GM21737 (cell line): ENCODE measurements around the gene SH2D3C.
"Not testable (repeated sequence)": the region's sequence is repeated elsewhere in the genome, so short reads cannot be mapped to it uniquely, and the experiment has no call there.

Source experiments
- ATAC-seq: cut with Tn5 transposase; IDR thresholded peaks from one replicate; pipeline ENCODE4 v1.9.1; 2021; ENCODE audit warnings: mild to moderate bottlenecking, moderate library complexity; ENCODE audit not compliant: unreplicated experiment

Gene SH2D3C

DNA sequence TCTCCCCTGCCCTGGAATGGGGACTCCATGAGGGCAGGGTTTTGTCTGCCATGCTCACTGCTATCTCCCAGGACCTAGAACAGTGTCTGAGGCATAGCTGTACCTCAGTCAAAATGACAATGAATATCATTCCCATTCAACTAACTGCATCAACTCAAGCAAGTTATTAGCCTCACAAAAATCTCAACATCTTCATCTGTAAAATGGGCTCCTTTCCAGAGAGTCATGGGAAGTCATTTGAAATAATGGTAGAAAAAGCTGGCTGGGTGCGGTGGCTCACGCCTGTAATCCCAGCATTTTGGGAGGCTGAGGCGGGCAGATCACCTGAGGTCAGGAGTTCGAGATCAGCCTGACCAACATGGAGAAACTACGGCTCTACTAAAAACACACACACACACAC, 9.4 kb downstream of the SH2D3C start:
- no peak for ATAC-seq

DNA sequence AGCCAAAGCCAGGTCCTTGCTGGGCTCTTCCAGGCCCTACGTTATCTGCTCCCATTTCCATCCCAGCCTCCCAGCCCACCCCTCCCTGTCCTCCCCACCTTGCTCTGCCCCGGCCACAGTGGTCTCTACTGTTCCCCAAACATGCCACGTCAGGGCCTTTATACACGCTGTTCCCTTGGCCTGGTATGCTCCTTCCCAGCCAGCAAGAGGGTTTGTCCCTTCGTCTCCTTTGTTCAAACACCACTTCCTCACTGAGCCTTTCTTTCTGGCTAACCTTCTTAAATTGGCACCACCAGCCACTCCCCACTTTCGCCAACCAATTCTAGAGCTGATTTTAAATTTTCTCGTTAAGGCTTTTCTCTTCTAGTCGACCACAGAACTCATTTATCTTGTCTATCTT, 9.8 kb downstream of the SH2D3C start:
- ATAC-seq: no peak

DNA sequence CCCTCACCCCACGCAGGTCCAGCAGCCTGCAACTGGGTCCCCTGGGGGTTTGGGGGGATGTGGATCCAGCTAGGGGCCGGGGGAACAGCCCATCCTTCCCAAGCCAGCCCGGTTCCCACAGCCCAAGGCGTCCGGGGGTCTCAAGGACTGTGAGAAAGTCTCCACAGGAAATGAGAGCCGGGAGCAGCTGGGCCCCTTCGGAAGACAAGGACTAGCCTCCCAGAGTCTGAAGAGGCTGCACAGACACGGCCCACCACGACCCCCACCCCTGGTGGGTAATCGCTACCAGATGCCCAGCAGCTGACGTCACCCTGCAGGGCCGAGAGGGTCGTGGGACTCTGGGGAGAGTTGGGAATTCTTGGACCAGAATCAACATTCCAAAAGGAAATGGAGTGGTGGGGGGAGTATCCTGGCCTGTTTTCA, 10.5 kb downstream of the SH2D3C start:
- ATAC-seq: no peak

DNA sequence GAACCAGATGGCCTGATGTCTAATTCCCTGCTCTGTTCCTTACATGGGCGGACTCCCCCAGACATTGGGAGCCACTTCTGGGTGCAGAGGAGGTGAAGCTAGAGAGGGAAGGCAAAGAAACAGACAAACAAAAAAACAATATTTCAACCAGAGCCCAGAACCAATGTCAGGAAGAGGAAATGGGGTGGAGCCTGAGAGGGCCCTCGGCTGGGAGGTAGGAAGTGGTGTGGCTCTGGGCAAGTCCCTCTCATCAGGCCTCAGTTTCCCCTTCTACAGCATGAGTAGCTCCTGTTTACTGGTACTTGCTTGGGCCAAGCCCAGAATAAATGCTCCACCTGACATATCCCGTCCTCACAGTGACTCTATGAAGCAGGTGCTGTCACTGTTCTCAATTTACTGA, 11.1 kb downstream of the SH2D3C start:
- no peak for ATAC-seq

DNA sequence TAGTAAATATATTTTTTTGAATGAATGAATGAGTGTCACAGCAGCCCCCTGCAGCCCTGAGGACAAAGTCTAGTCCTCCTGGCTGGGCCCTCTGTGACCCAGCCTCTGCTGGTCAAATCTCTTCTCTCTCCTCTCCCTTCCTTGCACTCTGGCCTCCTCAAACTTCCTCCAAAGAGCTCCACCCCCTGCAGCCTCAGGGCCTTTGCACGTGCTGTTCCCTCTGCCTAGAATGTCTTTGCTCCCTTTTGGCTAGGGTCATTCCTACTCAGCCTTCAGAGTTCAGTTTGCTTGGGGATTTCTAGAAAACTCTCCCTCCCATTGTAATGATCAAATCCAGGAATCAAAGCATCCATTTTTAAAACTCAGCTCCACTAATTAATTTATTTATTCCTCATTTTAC, 13.0 kb downstream of the SH2D3C start:
- ATAC-seq: no peak

DNA sequence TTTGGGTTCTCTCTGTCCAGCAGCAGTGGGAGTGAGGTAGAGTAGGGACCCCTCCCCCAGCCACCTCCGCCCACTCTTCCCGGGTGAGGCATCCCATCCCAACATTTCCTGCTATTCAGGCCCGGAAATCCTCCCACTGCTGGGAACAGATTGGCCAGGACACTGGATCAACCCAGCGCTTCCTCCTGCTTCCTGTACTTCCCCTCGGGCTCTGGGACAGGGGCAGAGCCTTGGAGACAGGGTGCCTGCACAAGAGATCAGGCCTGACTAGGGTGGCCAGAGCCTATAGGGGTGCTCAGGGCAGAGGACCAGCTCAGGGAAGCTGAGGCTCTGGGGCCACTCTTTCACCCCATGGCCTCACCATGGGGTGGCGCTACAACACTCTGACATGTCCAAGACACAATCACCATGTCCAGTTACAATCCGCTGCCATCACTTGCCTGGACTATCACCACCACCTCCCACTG, 14.5 kb downstream of the SH2D3C start:
- no peak for ATAC-seq

DNA sequence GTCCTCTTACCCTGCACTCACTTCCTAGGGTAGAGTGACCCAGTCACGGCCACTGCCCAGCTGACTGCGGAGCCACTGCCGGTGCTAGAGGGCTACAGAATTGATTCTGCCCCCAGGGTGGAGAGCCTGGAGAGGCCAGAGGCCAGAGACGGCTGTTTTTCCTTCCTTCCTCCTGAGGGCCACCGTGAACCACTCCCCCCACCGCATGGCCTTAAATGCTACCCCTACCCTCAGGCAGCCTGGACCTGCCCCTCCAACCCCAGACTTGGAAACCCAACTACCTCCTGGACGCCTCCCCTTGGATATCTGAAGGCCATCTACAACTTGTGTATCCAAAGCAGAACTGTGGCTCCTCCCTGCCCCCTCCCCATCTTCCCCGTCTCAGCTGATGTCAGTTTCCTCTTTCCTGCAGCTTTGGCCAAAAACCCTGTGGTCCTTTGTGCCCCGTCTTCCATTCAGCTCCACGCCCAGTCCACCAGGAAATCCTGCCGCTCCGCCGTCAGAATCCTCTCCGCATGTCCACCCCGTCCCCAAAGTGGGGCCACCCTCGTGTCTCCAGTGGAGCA, 16.3 kb downstream of the SH2D3C start:
- ATAC-seq: no peak

DNA sequence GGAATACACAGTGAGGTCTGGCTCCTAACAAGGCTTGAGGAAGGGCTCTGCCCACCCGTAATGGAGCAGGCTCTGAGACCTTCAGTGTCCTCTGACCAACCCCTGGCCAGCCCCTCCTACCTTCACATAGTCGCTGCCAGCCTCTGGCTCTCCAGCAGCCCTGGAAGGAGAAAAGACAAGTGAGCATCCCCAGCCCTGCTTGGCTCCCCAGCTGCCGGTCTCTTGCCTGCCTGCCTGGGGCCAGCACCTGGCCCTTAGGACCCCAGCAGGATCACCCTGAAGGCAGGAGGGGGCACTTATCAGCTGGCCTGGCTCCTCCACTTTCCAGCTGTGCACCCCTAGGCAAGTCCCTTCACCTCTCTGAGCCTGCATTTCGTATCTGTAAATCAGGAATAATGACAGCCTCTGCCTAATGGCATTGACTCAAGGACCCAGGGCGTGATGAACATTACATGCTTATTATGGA, 16.9 kb downstream of the SH2D3C start:
- ATAC-seq: no peak

DNA sequence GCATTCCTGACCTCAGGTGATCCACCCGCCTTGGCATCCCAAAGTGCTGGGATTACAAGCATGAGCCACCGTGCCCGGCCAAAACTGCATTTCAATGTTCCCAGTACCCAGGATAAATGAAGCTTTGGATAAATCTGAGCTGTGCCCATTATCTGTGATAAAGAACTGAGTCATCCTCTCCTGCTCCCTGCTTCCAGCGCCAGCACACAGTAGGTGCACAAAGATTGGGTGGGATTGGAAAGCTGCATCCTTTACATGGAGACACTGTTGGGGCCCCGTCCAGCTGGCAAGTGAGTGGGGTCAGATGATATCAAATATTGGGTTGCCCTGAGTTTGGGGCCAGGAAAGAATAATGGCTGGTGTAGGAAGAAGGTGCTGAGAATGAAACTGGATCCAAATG, 17.4 kb downstream of the SH2D3C start:
- no peak for ATAC-seq

DNA sequence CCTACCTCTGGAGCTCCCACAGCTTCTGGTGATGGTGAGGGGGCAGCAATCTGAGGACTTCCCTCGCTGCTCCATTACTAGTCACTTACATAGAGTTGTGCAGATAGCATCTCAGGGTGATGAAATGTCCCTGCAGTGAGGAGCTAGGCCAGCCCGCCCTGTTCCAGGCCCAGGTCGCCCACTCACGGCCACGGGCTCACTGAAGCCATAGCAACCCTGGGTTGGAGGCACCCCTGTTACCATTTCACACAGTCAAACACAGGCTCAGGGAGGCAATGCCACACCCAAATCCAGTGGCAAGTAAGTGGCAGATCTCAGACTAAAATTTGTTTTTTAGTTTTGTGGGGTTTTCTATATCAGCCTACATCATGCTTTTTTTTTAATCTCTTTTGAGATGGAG, 19.6 kb downstream of the SH2D3C start:
- ATAC-seq: no peak

DNA sequence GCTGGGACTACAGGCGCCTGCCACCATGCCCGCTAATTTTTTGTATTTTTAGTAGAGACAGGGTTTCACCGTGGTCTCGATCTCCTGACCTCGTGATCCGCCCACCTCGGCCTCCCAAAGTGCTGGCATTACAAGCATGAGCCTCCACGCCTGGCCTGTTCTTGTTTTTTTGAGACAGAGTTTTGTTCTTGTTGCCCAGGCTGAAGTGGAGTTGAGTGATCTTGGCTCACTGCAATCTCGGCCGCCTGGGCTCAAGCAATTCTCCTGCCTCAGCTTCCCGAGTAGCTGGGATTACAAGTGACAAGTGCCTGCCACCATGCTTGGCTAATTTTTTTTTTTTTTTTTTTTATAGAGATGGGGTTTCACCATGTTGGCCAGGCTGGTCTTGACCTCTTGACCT, 21.7 kb downstream of the SH2D3C start:
- ATAC-seq: not testable (repeated sequence)

DNA sequence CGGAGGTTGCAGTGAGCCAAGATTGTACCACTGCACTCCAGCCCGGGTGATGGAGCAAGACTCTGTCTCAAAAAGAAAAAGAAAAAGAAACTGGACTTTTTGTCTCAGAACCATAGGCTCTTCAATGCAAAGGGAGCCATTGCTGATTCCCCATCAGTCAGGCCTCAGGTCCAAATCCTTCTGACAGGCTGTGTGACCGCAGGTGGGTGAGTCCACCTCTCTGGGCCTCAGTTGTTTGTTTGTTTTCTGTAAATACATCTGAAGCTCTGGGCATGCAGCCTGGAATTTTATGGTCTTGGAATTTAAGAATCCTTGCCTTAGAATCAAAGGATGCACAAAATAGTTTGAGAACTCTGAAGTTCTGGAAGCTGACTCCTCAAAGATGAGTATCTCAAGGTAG, 22.2 kb downstream of the SH2D3C start:
- ATAC-seq: no peak

DNA sequence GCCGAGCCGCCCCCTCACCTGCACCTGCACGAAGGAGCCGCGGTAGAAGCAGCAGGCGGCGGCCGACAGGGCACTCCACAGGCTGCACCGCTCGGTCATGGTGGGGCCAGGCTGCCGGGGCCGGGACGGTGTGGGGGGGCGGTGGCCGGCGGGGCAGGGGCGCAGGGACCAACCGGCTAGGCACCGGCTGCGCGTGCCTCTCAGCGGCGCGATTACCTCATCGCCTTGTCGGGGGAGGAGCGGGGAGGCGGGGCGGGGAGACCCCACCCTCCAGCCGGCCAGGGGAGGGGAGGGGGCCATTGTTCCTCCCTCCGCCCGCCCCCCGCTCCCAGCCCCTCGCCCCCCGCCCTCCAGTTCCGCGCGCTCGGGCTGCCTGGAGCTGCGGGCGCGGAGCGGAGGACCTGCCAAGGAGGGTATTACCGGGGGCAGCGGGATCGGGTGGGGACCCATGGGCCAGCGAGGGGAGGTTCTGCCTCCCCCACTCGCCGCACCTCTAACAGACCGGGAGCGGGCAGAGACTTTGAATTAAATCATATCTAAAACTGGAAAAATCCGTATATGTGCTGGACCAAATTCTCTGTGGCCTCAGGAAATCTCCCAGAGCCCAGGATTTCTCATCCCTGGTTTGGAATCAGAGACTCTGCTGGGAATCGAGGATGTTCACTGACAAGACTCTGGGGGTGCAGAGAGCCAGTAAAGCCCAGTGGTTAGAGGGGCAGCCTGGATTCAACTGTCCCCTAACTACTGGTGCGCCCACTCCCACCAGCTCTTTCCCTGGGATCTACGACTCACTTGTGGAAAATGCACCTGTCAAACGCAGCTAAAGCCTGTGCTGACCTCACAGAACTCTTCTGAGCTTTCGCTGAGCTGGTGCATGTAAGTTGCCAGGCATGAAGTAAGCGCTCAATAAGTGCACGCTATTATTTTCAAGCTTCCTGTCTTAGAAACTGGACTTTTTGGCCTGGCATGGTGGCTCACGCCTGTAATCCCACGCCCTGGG, 23.1 kb downstream of the SH2D3C start:
- ATAC-seq: no peak

DNA sequence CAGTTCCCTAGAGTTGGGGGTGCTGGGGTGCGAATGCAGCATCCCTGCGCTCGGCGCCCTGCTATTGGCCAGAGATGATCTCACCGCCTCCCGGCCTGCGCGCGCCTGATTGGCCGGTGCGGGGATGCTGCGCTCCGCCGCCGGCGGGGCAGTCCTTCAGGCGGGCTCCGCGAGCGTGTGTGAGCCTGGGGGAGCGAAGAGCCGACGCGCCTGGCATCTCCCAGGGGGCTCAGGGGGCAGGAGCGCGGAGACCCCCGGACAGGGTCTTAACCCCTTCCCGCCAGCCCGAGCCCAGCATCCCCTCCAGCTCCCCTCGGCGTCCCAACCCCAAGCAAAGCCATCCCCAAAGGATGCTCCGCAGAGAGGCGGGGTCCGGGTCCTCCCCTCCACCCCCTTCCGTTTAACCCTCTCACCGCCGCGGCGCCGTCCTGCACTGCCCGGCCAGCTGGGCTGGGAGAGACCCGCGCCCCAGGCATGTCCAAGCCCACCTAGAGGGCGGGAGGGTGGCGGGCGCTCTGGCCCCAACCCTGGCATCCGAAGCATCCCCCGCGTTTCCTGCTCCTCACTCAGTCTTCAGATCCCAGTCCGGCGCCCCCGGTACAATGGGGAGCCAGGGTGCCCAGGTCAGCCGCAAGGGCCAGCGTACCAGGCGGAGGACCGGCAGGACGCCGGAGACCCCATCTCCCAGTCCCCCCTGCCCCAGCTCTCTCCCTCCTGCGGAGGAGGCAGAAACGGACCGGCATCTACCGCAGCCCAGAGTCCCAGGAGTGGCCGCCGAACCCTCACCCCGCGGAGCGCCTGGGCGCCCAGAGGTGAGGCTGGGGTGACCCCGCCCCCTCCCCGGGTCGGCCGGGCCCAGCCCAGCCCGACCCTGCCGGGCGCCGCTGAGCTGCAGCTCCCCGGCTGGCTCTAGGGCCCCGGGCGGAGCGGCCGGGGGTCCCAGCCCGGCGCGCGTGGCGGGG, 24.1 kb downstream of the SH2D3C start:
- no peak for ATAC-seq

DNA sequence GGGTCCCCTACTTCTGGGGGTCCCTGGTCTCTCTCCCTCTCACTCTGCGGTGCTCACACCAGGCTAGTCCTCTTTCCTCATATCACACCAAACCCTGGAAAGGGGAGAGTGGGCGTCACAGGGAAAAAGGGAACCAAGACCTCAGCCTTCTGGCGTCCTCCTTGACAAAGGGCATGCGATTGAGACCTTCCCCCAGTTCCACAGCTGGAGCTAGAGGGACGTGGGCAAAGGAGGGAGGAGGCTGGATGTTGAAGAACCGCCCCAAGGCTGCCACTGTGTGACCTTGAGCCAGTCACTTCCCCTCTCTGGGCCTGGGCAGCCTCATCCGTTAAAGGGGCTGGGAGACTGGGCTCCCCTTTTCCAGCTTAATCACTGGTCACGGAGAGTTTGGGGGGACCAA, 24.8 kb downstream of the SH2D3C start:
- no peak for ATAC-seq

DNA sequence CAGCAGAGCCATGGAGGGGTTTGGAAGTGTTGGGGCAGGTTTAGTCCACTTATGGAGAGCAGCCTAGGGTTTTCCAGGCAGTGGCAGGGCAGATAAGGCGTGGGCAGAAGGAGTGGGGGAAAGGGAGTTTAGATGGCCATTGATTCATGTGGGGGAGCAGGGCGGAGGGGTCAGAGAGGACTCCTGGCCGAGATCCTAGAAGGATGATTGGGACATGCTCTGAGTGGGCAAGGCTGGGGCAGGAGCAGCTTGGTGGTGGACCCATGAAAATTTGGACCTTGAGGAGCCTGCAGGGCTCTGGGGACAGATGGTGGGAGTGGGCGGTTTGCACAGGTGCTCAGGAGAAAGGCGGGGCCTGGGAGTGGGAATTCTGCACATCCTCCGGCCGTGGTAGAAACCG, 25.3 kb downstream of the SH2D3C start:
- ATAC-seq: no peak

DNA sequence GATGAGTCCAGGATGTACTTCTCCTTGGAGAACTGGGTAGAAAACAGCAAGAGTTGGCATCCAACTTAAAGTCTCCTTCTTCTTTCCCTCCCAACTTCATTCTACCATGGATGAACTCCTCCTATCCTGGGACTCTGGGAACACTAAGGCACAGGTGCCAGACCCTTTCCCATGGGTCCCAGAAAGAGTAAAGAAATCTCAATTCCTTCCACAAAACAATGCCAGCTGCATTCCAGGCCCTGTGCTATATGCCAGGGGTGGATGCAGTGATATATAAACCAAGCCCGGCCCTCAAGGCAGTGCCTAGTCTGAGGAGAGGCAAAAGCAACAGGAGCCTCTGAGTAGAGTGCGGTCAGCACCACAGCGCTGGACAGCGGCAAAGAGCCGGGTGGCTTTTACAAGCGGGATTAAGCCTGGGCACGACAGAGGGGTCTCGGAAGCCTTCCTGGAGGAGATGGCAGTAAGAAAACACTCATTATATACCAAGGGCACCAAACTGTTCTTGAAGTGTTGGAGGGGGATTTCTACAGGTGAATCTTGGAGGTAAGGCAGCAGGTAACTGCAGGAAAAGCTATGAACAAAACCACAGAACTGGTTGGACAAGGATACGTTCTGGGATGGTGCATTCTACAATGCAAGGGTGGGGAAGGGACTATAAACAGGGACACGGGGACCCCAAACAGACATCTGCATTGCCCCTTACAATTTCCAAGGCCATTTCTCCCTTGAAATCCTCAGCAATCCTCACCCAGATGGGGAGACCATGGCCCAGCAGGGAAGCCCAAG, 27.0 kb downstream of the SH2D3C start:
- ATAC-seq: no peak

DNA sequence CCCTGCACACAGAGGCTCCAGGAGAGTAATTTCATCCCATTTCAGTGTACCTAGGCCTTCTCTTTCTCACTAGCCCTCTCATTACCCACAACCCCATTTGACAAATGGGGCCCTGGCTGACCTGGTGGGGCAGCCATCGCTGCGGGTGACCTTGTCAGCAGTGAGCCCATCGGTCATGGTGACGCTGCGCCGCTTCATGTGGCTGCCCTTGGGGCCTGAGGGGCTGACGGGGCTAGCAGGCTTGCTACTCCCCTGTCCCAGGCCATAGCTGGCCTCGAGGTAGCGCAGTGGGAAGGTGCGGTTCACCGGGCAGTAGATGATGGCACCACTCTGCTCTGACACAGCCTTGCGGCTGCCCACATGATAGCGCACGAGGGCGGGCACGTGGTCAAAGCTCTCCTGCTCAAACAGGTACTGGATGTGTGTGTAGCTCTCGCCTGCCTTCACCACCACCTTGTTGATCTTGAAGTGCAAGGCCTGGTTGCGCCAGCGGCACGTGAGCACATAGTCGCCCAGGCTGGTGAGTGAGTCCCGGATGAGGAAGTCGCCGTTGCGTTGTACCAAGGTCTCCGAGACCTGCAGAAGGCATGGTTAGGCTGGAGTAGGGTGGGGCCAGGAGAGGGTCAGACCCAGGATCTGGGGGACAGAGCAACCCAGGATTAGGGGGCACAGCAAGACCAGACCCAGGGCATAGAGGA, 29.2 kb downstream of the SH2D3C start:
- no peak for ATAC-seq

DNA sequence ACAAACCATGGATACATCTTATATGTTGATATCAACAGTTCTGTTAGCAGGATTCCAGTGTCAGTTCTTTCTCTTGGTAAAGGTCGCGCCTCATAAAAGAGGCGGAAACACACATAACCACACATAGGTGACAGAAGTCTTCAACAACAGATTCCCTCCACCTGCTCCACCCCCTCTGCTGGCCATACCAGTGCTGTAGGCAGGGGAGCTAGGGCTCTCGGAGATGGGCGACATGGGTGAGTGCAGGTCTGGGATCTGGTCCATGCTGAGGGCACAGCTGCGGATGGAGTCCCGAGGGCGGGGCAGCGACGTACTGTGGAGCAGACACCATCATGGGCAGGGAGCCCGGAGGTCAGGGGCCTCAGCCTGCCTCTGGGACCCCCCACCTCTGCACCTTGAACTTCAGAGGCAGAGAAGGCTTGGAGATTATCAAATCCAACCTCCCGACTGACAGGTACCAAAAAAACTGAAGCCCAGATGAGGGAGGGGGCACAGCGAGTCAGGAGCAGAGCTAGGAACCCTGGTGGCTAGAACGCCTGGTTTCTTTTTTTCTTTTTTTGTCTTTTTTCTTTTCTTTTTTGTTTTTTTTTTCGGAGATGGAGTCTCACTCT, 31.4 kb downstream of the SH2D3C start:
- no peak for ATAC-seq
